Activated T-cell treated with anti-CD3 and anti-CD28 coated beads for 24 hours (primary cell): ENCODE data around the gene SCUBE3.

Experiments
- DNase-seq: peaks from one replicate; pipeline ENCODE4 v3.0.0-alpha.2; 2020; ENCODE audit warnings: low read depth

Gene SCUBE3

GRCh38 chr6:35213298-35213791, 411 bp upstream of the SCUBE3 start:
- DNase-seq: no peak

GRCh38 chr6:35214869-35215664, 1.3 kb downstream of the SCUBE3 start:
- DNase-seq: no peak

- no peak for DNase-seq
Measured at GRCh38 chr6:35215665-35216411, 2.1 kb downstream of the SCUBE3 start.

- no peak for DNase-seq
Measured at GRCh38 chr6:35216412-35216732, 2.6 kb downstream of the SCUBE3 start.

- no peak for DNase-seq
Measured at GRCh38 chr6:35216851-35217811, 3.4 kb downstream of the SCUBE3 start.

GRCh38 chr6:35218021-35218420, 4.3 kb downstream of the SCUBE3 start:
- DNase-seq: no peak

GRCh38 chr6:35218456-35218855, 4.7 kb downstream of the SCUBE3 start:
- no peak for DNase-seq

- no peak for DNase-seq
Measured at GRCh38 chr6:35219683-35220326, 6.0 kb downstream of the SCUBE3 start.

- DNase-seq: no peak
Measured at GRCh38 chr6:35220711-35221110, 7.0 kb downstream of the SCUBE3 start.

- DNase-seq: no peak
Measured at GRCh38 chr6:35223396-35223795, 9.6 kb downstream of the SCUBE3 start.

GRCh38 chr6:35224720-35225119, 11.0 kb downstream of the SCUBE3 start:
- DNase-seq: no peak

- DNase-seq: no peak
Measured at GRCh38 chr6:35228481-35228880, 14.7 kb downstream of the SCUBE3 start.

GRCh38 chr6:35229304-35229703, 15.5 kb downstream of the SCUBE3 start:
- DNase-seq: no peak

- no peak for DNase-seq
Measured at GRCh38 chr6:35230498-35230897, 16.7 kb downstream of the SCUBE3 start.

- DNase-seq: no peak
Measured at GRCh38 chr6:35230950-35231349, 17.2 kb downstream of the SCUBE3 start.

- no peak for DNase-seq
Measured at GRCh38 chr6:35231563-35231962, 17.8 kb downstream of the SCUBE3 start.

GRCh38 chr6:35234901-35235300, 21.1 kb downstream of the SCUBE3 start:
- no peak for DNase-seq

- no peak for DNase-seq
Measured at GRCh38 chr6:35236223-35236622, 22.5 kb downstream of the SCUBE3 start.

- DNase-seq: no peak
Measured at GRCh38 chr6:35237476-35237875, 23.7 kb downstream of the SCUBE3 start.

- DNase-seq: no peak
Measured at GRCh38 chr6:35238843-35239289, 25.1 kb downstream of the SCUBE3 start.

- DNase-seq: no peak
Measured at GRCh38 chr6:35239581-35239980, 25.8 kb downstream of the SCUBE3 start.
